ENCODE measurements around the gene RHOV. TPM values are rescaled to one million over a fixed set of nuclear protein-coding genes. Genes with fewer than 3 reads are reported as not detected.

The RHOV gene
- total and polyA plus RNA-seq, 2 experiments from 2014 or later: not detected

- no peak overlapping the region for H3K4me2 ChIP-seq (ENCODE audit: unreplicated experiment)
- H3K36me3 ChIP-seq (ENCODE audit: low read depth): no peaks in the 10 kb centered on the region
- H3K9me2 ChIP-seq (ENCODE audit: insufficient read depth): no peaks in the 10 kb centered on the region
- peaks cover 13% of the 10 kb centered on the region; the same call in 1 of the 2 replicates for H3K27me3 ChIP-seq (replicated peaks; ENCODE audit: insufficient read depth)
- in situ Hi-C loops (cut with MboI): no loop called here
- 47 to 59% methylated on average over 2 of the region's 2 CpGs for WGBS, 2 experiments (ENCODE audit: low coverage in 1 of 2, low lambda C conversion rate in 2 of 2, missing lambda C conversion rate in 2 of 2)
- H3K79me2 ChIP-seq (ENCODE audit: insufficient read depth): no peaks in the 10 kb centered on the region
- no peak overlapping the region for H3K9ac ChIP-seq
- H3K4me1 ChIP-seq (ENCODE audit: insufficient read depth): no peaks in the 10 kb centered on the region
- no peaks in the 10 kb centered on the region for H3K9me3 ChIP-seq (ENCODE audit: low read depth)
- no peak overlapping the region for H3K27ac ChIP-seq
- no peak overlapping the region for H3K4me3 ChIP-seq
- H3F3A ChIP-seq (ENCODE audit: insufficient read depth): no peaks in the 10 kb centered on the region
- no peaks in the 10 kb centered on the region for H4K20me1 ChIP-seq (ENCODE audit: insufficient read depth)
- no peak overlapping the region for H2AFZ ChIP-seq
- DNase-seq: no peak
- TF ChIP-seq EZH2phosphoT487 (IDR thresholded peaks at IDR 0.05; ENCODE audit: insufficient read depth, low read depth) (no peak), EZH2 (IDR thresholded peaks at IDR 0.05; ENCODE audit: insufficient read depth, poor library complexity, severe bottlenecking) (no peak)
Observed at GRCh38 chr15:40841741-40842140, 32.3 kb downstream of the RHOV start.

GRCh38 chr15:40838756-40839155 is 35.3 kb downstream of the RHOV start:
- Histone ChIP-seq H3K4me2 (ENCODE audit: unreplicated experiment) (no peak overlapping the region), H3K9ac (no peak overlapping the region), H3K36me3 (ENCODE audit: low read depth) (no peaks in the 10 kb centered on the region), H3K4me3 (no peak overlapping the region), H3K79me2 (ENCODE audit: insufficient read depth) (no peaks in the 10 kb centered on the region), H3K4me1 (ENCODE audit: insufficient read depth) (no peaks in the 10 kb centered on the region), H3K9me2 (ENCODE audit: insufficient read depth) (no peaks in the 10 kb centered on the region), H3K27ac (no peak overlapping the region), H2AFZ (no peak overlapping the region), H4K20me1 (ENCODE audit: insufficient read depth) (no peaks in the 10 kb centered on the region), H3K27me3 (replicated peaks; ENCODE audit: insufficient read depth) (no peaks in the 10 kb centered on the region; the same call in 1 of the 2 replicates), H3F3A (ENCODE audit: insufficient read depth) (peaks cover 3% of the 10 kb centered on the region; the same call in 1 of the 2 replicates), H3K9me3 (ENCODE audit: low read depth) (no peaks in the 10 kb centered on the region)
- 60 to 67% methylated on average over 5 of the region's 5 CpGs for WGBS, 2 experiments (ENCODE audit: low coverage in 1 of 2, low lambda C conversion rate in 2 of 2, missing lambda C conversion rate in 2 of 2)
- in situ Hi-C loops (cut with MboI): no loop called here
- no peak for TF ChIP-seq EZH2phosphoT487 (IDR thresholded peaks at IDR 0.05; ENCODE audit: insufficient read depth, low read depth)
- no peak for TF ChIP-seq EZH2 (IDR thresholded peaks at IDR 0.05; ENCODE audit: insufficient read depth, poor library complexity, severe bottlenecking)
- peak; percentile 27 for DNase-seq

- Histone ChIP-seq H3K9ac (no peak overlapping the region), H3F3A (ENCODE audit: insufficient read depth) (peaks cover 3% of the 10 kb centered on the region; the same call in 1 of the 2 replicates)
- in situ Hi-C loops (cut with MboI): no loop called here
Observed at GRCh38 chr15:40836020-40836419, 38.0 kb downstream of the RHOV start.

GRCh38 chr15:40832903-40833302 is 41.1 kb downstream of the RHOV start:
- in situ Hi-C loops (cut with MboI): no loop called here
- Histone ChIP-seq H3K9ac (no peak overlapping the region), H3K36me3 (ENCODE audit: low read depth) (no peaks in the 10 kb centered on the region), H3K4me1 (ENCODE audit: insufficient read depth) (no peaks in the 10 kb centered on the region), H3K27ac (no peak overlapping the region), H3F3A (ENCODE audit: insufficient read depth) (peaks cover 3% of the 10 kb centered on the region; the same call in 1 of the 2 replicates), H3K79me2 (ENCODE audit: insufficient read depth) (no peaks in the 10 kb centered on the region), H2AFZ (no peak overlapping the region), H3K9me2 (ENCODE audit: insufficient read depth) (no peaks in the 10 kb centered on the region), H3K4me2 (ENCODE audit: unreplicated experiment) (no peak overlapping the region), H4K20me1 (ENCODE audit: insufficient read depth) (no peaks in the 10 kb centered on the region), H3K27me3 (replicated peaks; ENCODE audit: insufficient read depth) (peaks cover 8% of the 10 kb centered on the region; the same call in 1 of the 2 replicates), H3K9me3 (ENCODE audit: low read depth) (no peaks in the 10 kb centered on the region), H3K4me3 (no peak overlapping the region)
- TF ChIP-seq EZH2phosphoT487 (IDR thresholded peaks at IDR 0.05; ENCODE audit: insufficient read depth, low read depth) (no peak), EZH2 (IDR thresholded peaks at IDR 0.05; ENCODE audit: insufficient read depth, poor library complexity, severe bottlenecking) (no peak)
- no peak for DNase-seq

More at GRCh38 chr15:40836020-40836419, 38.0 kb downstream of the RHOV start:
- Histone ChIP-seq H3K36me3 (ENCODE audit: low read depth) (no peaks in the 10 kb centered on the region), H3K9me3 (ENCODE audit: low read depth) (no peaks in the 10 kb centered on the region), H3K79me2 (ENCODE audit: insufficient read depth) (no peaks in the 10 kb centered on the region), H3K9me2 (ENCODE audit: insufficient read depth) (no peaks in the 10 kb centered on the region), H2AFZ (no peak overlapping the region), H4K20me1 (ENCODE audit: insufficient read depth) (no peaks in the 10 kb centered on the region), H3K27ac (no peak overlapping the region), H3K4me2 (ENCODE audit: unreplicated experiment) (no peak overlapping the region), H3K4me1 (ENCODE audit: insufficient read depth) (no peaks in the 10 kb centered on the region), H3K27me3 (replicated peaks; ENCODE audit: insufficient read depth) (no peaks in the 10 kb centered on the region), H3K4me3 (no peak overlapping the region)
- WGBS, 2 experiments (ENCODE audit: low coverage in 1 of 2, low lambda C conversion rate in 2 of 2, missing lambda C conversion rate in 2 of 2): 92 to 95% methylated on average over 1 of the region's 1 CpG
- TF ChIP-seq EZH2 (IDR thresholded peaks at IDR 0.05; ENCODE audit: insufficient read depth, poor library complexity, severe bottlenecking) (no peak), EZH2phosphoT487 (IDR thresholded peaks at IDR 0.05; ENCODE audit: insufficient read depth, low read depth) (no peak)
- DNase-seq: no peak

GRCh38 chr15:40831861-40832260 is 42.2 kb downstream of the RHOV start:
- no peaks in the 10 kb centered on the region for H3K4me1 ChIP-seq (ENCODE audit: insufficient read depth)
- H2AFZ ChIP-seq: no peak overlapping the region
- no peak overlapping the region for H3K9ac ChIP-seq
- TF ChIP-seq EZH2 (IDR thresholded peaks at IDR 0.05; ENCODE audit: insufficient read depth, poor library complexity, severe bottlenecking) (no peak), EZH2phosphoT487 (IDR thresholded peaks at IDR 0.05; ENCODE audit: insufficient read depth, low read depth) (no peak)
- H3K27ac ChIP-seq: no peak overlapping the region
- in situ Hi-C loops (cut with MboI): no loop called here
- DNase-seq: no peak
- no peaks in the 10 kb centered on the region for H3K79me2 ChIP-seq (ENCODE audit: insufficient read depth)
- no peaks in the 10 kb centered on the region for H3K9me2 ChIP-seq (ENCODE audit: insufficient read depth)
- WGBS, 2 experiments (ENCODE audit: low coverage in 1 of 2, low lambda C conversion rate in 2 of 2, missing lambda C conversion rate in 2 of 2): 0 to 9% methylated on average over 1 of the region's 1 CpG
- H3K27me3 ChIP-seq (replicated peaks; ENCODE audit: insufficient read depth): peaks cover 13% of the 10 kb centered on the region; the same call in 1 of the 2 replicates
- H3F3A ChIP-seq (ENCODE audit: insufficient read depth): peaks cover 3% of the 10 kb centered on the region; the same call in 1 of the 2 replicates
- no peaks in the 10 kb centered on the region for H3K36me3 ChIP-seq (ENCODE audit: low read depth)
- no peaks in the 10 kb centered on the region for H3K9me3 ChIP-seq (ENCODE audit: low read depth)
- H4K20me1 ChIP-seq (ENCODE audit: insufficient read depth): no peaks in the 10 kb centered on the region
- H3K4me2 ChIP-seq (ENCODE audit: unreplicated experiment): no peak overlapping the region
- no peak overlapping the region for H3K4me3 ChIP-seq

All from GM23248 (cell line).